C4-2B (cell line): ENCODE data around the gene ATP2A3.

Experiments used
- CTCF ChIP-seq: fragments of 450-650 bp; conservative IDR thresholded peaks from 2 replicates; pipeline ENCODE4 v1.5.1; 2017; ENCODE audit warnings: mild to moderate bottlenecking
- ZFX ChIP-seq: fragments of 450-650 bp; IDR thresholded peaks from 2 replicates; pipeline ENCODE4 v1.6.1; 2017

- TF ChIP-seq CTCF, result no peak
- no peak for TF ChIP-seq ZFX
Measured at GRCh38 chr17:4003501-4004421, 39.5 kb upstream of the ATP2A3 start.
